ENCODE data around the gene C11orf86. TPM values are rescaled to one million over a fixed set of nuclear protein-coding genes. Genes with fewer than 3 reads are reported as not detected.
A peak's percentile ranks its signal among the peaks of the same experiment; 100 is the strongest.

Gene C11orf86
- total RNA-seq, 2 experiments from 2014 or later = not detected

DNA sequence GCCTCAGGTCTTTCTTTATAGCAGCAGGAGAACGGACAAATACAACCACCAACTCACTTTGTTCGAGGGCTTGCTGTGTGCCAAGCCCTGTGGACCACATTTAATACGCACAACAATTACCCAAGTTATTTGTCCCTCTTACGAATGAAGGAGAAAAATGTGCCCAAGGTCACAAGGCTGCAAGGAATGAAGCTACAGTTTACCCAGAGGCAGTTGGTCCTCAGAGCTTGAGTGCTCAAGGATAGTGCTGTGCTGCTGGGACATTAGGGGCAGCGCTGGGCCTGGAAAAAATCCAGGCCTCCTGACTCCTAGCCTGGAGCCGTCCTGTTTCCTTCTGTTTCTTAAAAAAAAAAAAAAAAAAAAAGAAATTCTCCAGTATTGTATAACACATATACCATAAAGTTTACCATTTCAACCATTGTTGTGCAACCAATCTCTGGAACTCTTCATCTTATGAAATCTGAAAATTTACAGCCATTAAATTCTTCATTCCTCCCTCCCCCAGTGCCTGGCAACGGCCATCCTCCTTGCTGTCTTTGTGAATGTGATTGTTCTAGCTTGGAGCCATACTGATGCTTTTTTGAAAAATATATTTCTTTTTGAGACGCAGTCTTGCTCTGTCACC lies 1.0 kb upstream of the C11orf86 start:
- intact Hi-C loops (cut with micrococcal nuclease) = no loop called here
- Mint-ChIP-seq H3K4me1 (ENCODE audit: low read depth) (peaks cover 8% of the 10 kb centered on the region), H3K27ac (no peak overlapping the region), H3K9me3 (no peaks in the 10 kb centered on the region), H3K36me3 (ENCODE audit: low read depth) (no peaks in the 10 kb centered on the region), H3K4me3 (no peak overlapping the region), H3K27me3 (peaks cover 5% of the 10 kb centered on the region)
- ChIA-PET POLR2A (no interaction called here), CTCF (no interaction called here)
- ATAC-seq (no peak), DNase-seq (no peak)
- TF ChIP-seq, protein P1, sequence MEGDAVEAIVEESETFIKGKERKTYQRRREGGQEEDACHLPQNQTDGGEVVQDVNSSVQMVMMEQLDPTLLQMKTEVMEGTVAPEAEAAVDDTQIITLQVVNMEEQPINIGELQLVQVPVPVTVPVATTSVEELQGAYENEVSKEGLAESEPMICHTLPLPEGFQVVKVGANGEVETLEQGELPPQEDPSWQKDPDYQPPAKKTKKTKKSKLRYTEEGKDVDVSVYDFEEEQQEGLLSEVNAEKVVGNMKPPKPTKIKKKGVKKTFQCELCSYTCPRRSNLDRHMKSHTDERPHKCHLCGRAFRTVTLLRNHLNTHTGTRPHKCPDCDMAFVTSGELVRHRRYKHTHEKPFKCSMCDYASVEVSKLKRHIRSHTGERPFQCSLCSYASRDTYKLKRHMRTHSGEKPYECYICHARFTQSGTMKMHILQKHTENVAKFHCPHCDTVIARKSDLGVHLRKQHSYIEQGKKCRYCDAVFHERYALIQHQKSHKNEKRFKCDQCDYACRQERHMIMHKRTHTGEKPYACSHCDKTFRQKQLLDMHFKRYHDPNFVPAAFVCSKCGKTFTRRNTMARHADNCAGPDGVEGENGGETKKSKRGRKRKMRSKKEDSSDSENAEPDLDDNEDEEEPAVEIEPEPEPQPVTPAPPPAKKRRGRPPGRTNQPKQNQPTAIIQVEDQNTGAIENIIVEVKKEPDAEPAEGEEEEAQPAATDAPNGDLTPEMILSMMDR (IDR thresholded peaks at IDR 0.05) = no peak

DNA sequence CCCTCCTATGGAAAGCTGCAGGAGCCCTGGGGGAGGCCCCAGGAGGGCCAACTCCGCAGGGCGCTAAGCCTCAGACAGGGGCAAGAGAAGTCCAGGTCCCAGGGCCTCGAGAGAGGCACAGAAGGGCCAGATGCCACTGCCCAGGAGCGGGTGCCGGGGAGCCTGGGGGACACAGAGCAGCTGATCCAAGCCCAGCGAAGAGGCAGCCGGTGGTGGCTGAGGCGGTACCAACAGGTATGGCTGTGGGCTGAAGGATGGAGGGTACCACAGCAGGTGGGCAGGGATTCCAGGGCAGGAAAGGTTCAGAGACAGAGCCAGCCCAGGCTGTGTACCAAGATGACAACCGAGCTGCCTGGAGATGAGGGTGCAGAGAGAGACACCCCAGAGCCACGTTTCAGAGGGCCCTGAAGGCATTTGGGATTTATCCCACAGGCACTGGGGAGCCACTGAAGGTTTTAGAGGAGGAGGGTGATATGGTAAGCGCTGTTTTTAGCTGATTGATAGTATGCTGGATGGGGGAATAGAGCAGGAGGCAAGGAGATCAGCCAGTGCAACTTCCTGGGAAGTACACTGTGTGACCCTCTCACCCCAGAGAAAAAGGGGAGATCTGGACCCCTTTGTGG lies 412 bp downstream of the C11orf86 start:
- Mint-ChIP-seq H3K4me1 (ENCODE audit: low read depth) (peaks cover 6% of the 10 kb centered on the region), H3K4me3 (no peak overlapping the region), H3K36me3 (ENCODE audit: low read depth) (no peaks in the 10 kb centered on the region), H3K9me3 (peaks cover 3% of the 10 kb centered on the region), H3K27ac (no peak overlapping the region), H3K27me3 (peaks cover 5% of the 10 kb centered on the region)
- DNase-seq = no peak
- no peak for ATAC-seq
- ChIA-PET CTCF (interaction anchor here (0.7 to 1.7 kb wide), 7 partner anchors 17 to 279 kb away, joined by 3 to 5 read pairs (median 3); partner anchors contain the start of gene PC), POLR2A (interaction anchor here (1.2 kb wide), 1 partner anchor 16 kb away, joined by 3 read pairs; no protein-coding TSS in a partner anchor)
- intact Hi-C loops (cut with micrococcal nuclease) = no loop called here
- TF ChIP-seq, protein P1 (IDR thresholded peaks at IDR 0.05) = no peak

DNA sequence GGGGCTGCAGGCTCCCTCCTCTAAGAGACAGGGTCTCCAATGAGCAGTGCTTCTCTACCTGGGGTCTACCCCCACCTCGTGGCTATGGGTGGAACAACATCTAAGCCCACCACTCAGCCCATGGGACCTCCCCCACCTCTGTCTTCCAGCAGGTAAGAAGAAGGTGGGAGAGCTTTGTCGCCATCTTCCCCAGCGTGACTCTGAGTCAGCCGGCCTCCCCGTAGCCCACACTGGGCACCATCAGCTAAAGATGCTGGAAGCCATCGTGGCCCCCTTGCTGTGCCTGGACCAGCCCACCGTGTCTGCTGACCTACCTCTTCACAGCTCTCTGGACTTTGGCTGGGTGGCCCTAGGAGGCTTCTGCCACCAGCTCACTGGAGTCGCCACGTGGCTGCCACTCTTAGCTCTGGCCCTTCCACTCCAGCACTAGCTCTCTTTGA lies 944 bp downstream of the C11orf86 start:
- H3K27ac Mint-ChIP-seq = no peak overlapping the region
- peak; percentile 72 for ATAC-seq
- POLR2A ChIA-PET = interaction anchor here (1.2 kb wide), 1 partner anchor 17 kb away, joined by 3 read pairs; no protein-coding TSS in a partner anchor
- H3K9me3 Mint-ChIP-seq = peaks cover 3% of the 10 kb centered on the region
- peak; percentile 40 for DNase-seq
- H3K36me3 Mint-ChIP-seq (ENCODE audit: low read depth) = no peaks in the 10 kb centered on the region
- H3K4me3 Mint-ChIP-seq = no peak overlapping the region
- intact Hi-C loops (cut with micrococcal nuclease) = no loop called here
- H3K4me1 Mint-ChIP-seq (ENCODE audit: low read depth) = peaks cover under 1% of the 10 kb centered on the region
- TF ChIP-seq, protein P1 (IDR thresholded peaks at IDR 0.05) = peak; percentile 58
- CTCF ChIA-PET = interaction anchor here (0.7 to 1.7 kb wide), 8 partner anchors 16 to 199 kb away, joined by 3 to 5 read pairs (median 3); partner anchors contain the start of gene PC
- H3K27me3 Mint-ChIP-seq = peaks cover 5% of the 10 kb centered on the region

DNA sequence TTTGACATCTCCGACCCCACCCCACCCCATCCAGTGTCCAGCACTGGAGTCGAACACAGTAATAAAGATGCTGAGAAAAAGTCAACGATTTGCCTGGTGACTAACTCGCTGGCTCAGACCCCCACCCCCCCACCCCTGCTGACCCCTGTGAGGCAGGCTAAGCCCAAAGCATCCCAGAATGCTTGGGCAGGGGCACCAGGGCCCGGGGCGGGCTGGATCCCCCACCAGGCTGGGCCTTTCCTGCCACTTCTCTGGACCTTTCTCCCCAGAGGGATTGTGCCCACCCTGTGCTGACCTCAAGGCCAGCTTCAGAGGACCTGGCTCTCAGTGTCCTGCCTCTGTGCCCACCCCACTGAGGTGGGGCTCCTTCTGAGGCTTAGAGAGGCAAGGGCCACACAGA lies 1.8 kb downstream of the C11orf86 start:
- H3K4me3 Mint-ChIP-seq = no peak overlapping the region
- peaks cover 3% of the 10 kb centered on the region for H3K9me3 Mint-ChIP-seq
- no peak for DNase-seq
- intact Hi-C loops (cut with micrococcal nuclease) = no loop called here
- no peak overlapping the region for H3K27ac Mint-ChIP-seq
- H3K27me3 Mint-ChIP-seq = peaks cover 6% of the 10 kb centered on the region
- peaks cover 1% of the 10 kb centered on the region for H3K4me1 Mint-ChIP-seq (ENCODE audit: low read depth)
- no peaks in the 10 kb centered on the region for H3K36me3 Mint-ChIP-seq (ENCODE audit: low read depth)
- ATAC-seq = no peak
- ChIA-PET POLR2A (interaction anchor here (1.2 kb wide), 1 partner anchor 18 kb away, joined by 3 read pairs; no protein-coding TSS in a partner anchor), CTCF (interaction anchor here (0.8 to 1.7 kb wide), 4 partner anchors 9 to 199 kb away, joined by 3 read pairs; no protein-coding TSS in a partner anchor)
- TF ChIP-seq, protein P1 (IDR thresholded peaks at IDR 0.05) = no peak

DNA sequence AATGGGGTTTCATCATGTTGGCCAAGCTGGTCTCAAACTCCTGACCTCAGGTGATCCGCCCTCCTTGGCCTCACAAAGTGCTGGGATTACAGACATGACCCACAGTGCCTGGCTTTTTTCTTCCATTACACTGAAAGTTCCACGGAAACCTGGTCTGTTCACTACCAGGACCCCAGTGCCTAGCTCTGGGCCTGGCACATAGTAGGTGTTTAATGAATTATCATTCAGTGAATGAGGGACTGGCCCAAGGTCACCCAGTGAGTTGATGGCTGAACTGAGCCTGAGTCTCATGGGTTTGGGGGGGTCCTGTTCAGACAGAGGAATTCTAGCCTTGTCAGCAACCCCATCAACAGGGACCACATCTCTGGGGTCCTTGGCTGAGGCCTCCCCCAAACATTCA lies 3.1 kb downstream of the C11orf86 start:
- peaks cover 4% of the 10 kb centered on the region for H3K4me1 Mint-ChIP-seq (ENCODE audit: low read depth)
- CTCF ChIA-PET = no interaction called here
- H3K4me3 Mint-ChIP-seq = no peak overlapping the region
- H3K36me3 Mint-ChIP-seq (ENCODE audit: low read depth) = no peaks in the 10 kb centered on the region
- TF ChIP-seq, protein P1 (IDR thresholded peaks at IDR 0.05) = no peak
- POLR2A ChIA-PET = no interaction called here
- intact Hi-C loops (cut with micrococcal nuclease) = no loop called here
- H3K27ac Mint-ChIP-seq = no peak overlapping the region
- ATAC-seq = no peak
- H3K27me3 Mint-ChIP-seq = peaks cover 6% of the 10 kb centered on the region
- H3K9me3 Mint-ChIP-seq = peaks cover 3% of the 10 kb centered on the region
- no peak for DNase-seq
